ENCODE results near the gene LRGUK. TPM values are rescaled to one million over a fixed set of nuclear protein-coding genes. Genes with fewer than 3 reads are reported as not detected.
A peak's percentile ranks its signal among the peaks of the same experiment; 100 is the strongest.
"Not testable (repeated sequence)": the region's sequence is repeated elsewhere in the genome, so short reads cannot be mapped to it uniquely, and the experiment has no call there.

LRGUK gene, protein sequence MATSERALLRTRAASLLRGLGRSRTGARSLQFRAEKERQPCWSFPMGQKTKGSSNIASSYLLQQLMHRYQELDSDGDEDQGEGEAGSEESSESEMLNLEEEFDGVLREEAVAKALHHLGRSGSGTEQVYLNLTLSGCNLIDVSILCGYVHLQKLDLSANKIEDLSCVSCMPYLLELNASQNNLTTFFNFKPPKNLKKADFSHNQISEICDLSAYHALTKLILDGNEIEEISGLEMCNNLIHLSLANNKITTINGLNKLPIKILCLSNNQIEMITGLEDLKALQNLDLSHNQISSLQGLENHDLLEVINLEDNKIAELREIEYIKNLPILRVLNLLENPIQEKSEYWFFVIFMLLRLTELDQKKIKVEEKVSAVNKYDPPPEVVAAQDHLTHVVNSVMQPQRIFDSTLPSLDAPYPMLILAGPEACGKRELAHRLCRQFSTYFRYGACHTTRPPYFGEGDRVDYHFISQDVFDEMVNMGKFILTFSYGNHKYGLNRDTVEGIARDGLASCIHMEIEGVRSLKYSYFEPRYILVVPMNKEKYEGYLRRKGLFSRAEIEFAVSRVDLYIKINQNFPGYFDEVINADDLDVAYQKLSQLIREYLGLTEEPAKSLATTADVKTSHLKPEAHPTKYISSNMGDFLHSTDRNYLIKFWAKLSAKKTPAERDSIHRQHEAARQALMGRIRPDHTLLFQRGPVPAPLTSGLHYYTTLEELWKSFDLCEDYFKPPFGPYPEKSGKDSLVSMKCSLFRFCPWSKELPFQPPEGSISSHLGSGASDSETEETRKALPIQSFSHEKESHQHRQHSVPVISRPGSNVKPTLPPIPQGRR
- 1.0 TPM in 2 replicates for total RNA-seq (2014; rRNA removed)
- Bru-seq, nascent RNA, result percentile 32 among the genes with signal in this experiment
- percentile 45 among the genes with signal in this experiment for BruChase-seq, experiment 1, labeled RNA remaining after a 6-hour chase
- BruChase-seq, experiment 2, labeled RNA remaining after a 2-hour chase, result percentile 56 among the genes with signal in this experiment
- long read RNA-seq, partial matches to known transcripts, result 0 of 1 reads
- long read RNA-seq, other reads (novel, unspliced or antisense), result 1 of 1 reads

DNA sequence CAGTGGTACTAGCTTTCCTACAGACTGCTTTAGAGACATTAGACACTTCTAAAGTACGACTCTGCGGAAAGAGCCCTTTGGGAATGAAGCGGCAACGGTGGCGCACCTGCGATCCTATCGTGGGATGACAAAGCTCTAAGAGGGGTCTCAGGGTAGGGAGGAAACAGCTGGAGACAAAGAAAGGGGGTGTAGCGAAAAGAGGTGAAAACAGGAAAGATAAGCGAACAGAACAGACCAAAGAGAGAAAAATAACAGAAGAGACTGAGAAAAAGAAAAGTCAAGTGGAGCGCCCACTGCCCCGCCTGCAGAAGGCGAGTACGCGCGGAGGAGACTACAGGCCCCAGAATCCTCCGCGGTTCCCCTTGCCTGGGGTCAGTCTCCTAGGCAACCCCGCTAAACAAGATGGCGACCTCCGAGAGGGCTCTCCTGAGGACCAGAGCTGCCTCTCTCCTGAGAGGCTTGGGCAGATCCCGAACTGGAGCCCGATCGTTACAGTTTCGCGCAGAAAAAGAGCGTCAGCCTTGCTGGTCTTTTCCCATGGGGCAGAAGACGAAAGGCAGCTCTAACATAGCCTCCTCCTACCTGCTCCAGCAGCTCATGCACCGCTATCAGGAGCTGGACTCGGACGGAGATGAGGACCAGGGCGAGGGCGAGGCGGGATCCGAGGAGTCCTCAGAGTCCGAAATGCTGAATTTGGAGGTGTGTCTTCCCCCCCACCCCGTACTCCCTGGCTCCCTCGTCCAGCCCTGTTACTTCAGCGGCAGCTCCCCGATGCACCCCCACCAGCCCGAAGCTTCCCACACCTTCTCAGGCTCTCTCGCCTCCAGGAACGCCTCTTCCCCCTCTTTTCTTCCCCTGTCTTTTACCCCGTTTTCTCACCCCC, at the start of gene LRGUK:
LRGUK (plus strand) TSS at position 375 of the 883 bp plus-strand sequence; CDS start at position 403, 28 bp downstream.
- BruUV-seq (replicated peaks), result no TSS peak
- no peak within 1 kb of the TSS for H3K9ac ChIP-seq (ENCODE audit: low read length)
- peak; percentile 100 for ATAC-seq

DNA sequence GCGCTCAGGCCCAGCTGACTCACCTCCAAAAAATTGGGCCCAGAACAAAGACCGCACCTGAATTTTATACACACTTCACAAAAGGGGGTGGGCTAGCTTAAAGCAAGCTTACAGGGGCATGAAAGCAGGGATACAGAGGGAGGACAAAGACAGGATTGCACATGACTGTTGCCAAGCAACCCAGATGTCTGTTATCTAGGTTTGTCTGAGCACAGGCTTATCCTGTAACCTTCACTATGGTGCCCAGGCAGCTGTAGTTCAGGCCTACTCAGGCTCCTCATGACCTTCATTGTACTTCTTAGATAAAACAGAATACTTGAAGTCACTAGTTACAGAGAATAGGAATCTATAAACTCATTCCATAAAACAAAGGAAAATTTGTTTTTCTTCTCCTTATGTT, 49.6 kb upstream of the LRGUK start:
- POLR2A ChIA-PET (ENCODE audit: unreplicated experiment); H3F3A ChIP-seq (ENCODE audit: low read length, unreplicated experiment): not testable (repeated sequence)

More for the DNA sequence above, at the start of gene LRGUK:
- H3K27me3 ChIP-seq (ENCODE audit: low read length), result peaks cover 10% of the 10 kb centered on the region; the same call in 1 of the 2 replicates
- TF ChIP-seq, protein P1, sequence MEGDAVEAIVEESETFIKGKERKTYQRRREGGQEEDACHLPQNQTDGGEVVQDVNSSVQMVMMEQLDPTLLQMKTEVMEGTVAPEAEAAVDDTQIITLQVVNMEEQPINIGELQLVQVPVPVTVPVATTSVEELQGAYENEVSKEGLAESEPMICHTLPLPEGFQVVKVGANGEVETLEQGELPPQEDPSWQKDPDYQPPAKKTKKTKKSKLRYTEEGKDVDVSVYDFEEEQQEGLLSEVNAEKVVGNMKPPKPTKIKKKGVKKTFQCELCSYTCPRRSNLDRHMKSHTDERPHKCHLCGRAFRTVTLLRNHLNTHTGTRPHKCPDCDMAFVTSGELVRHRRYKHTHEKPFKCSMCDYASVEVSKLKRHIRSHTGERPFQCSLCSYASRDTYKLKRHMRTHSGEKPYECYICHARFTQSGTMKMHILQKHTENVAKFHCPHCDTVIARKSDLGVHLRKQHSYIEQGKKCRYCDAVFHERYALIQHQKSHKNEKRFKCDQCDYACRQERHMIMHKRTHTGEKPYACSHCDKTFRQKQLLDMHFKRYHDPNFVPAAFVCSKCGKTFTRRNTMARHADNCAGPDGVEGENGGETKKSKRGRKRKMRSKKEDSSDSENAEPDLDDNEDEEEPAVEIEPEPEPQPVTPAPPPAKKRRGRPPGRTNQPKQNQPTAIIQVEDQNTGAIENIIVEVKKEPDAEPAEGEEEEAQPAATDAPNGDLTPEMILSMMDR (conservative IDR thresholded peaks at IDR 0.05; ENCODE audit: low read depth, low read length), result no peak
- TF ChIP-seq EZH2phosphoT487 (IDR thresholded peaks at IDR 0.05; ENCODE audit: borderline replicate concordance, low read length) (no peak), EZH2 (IDR thresholded peaks at IDR 0.05; ENCODE audit: low read length, unreplicated experiment) (no peak)
- ChIA-PET CTCF (no interaction called here), POLR2A (ENCODE audit: unreplicated experiment) (no interaction called here)
- H3K27ac ChIP-seq (ENCODE audit: low read length), result no peak within 1 kb of the TSS
- no peaks in the 10 kb centered on the region for H3F3A ChIP-seq (ENCODE audit: low read length, unreplicated experiment)
- intact Hi-C loops (cut with micrococcal nuclease), result loop anchor here (2.0 kb wide), 1 partner anchor 190 kb away; the partner anchor contains the start of gene SLC35B4
- H3K36me3 ChIP-seq (ENCODE audit: low read depth, low read length), result no peaks in the 10 kb centered on the region
- no peaks in the 10 kb centered on the region for H3K9me3 ChIP-seq (ENCODE audit: low read length)
- no peaks in the 10 kb centered on the region for H3K79me2 ChIP-seq (ENCODE audit: low read length)
- H2AFZ ChIP-seq (ENCODE audit: low read length), result peak within 1 kb of the TSS; percentile 87
- no peaks in the 10 kb centered on the region for H3K9me2 ChIP-seq (replicated peaks; ENCODE audit: low read length)
- peak within 1 kb of the TSS; percentile 88 for H3K4me2 ChIP-seq (ENCODE audit: low read length)
- peak within 1 kb of the TSS; percentile 75 for H3K4me3 ChIP-seq (ENCODE audit: low read length)
- H3K4me1 ChIP-seq (ENCODE audit: insufficient read depth, low read length), result no peaks in the 10 kb centered on the region
- peak; percentile 68 for DNase-seq
- H4K20me1 ChIP-seq (ENCODE audit: low read length), result no peaks in the 10 kb centered on the region

More for the DNA sequence above, 49.6 kb upstream of the LRGUK start:
- H4K20me1 ChIP-seq (ENCODE audit: low read length); H3K36me3 ChIP-seq (ENCODE audit: low read depth, low read length); H3K27ac ChIP-seq (ENCODE audit: low read length); H3K4me2 ChIP-seq (ENCODE audit: low read length); H3K9me2 ChIP-seq (replicated peaks; ENCODE audit: low read length); H3K4me1 ChIP-seq (ENCODE audit: insufficient read depth, low read length); DNase-seq; H3K4me3 ChIP-seq (ENCODE audit: low read length); H3K9ac ChIP-seq (ENCODE audit: low read length); H2AFZ ChIP-seq (ENCODE audit: low read length); intact Hi-C loops (cut with micrococcal nuclease); H3K9me3 ChIP-seq (ENCODE audit: low read length); CTCF ChIA-PET; ATAC-seq; H3K27me3 ChIP-seq (ENCODE audit: low read length); BruUV-seq (replicated peaks); H3K79me2 ChIP-seq (ENCODE audit: low read length): not testable (repeated sequence)
